A549 treated with DMSO at 1 μM for 4 hours (cell line): ENCODE results near the gene ATP5PB. TPM values are rescaled to one million over a fixed set of nuclear protein-coding genes. Genes with fewer than 3 reads are reported as not detected.

Experiments
- total RNA-seq: library from RNA; stranded (reverse); fragments of 200-300 nt; extraction: Qiagen RNA extraction; gene quantifications from 5 replicates; pipeline ENCODE4 v1.2.3, GENCODE V29; 2022; ENCODE audit warnings: low read depth

The ATP5PB gene, protein sequence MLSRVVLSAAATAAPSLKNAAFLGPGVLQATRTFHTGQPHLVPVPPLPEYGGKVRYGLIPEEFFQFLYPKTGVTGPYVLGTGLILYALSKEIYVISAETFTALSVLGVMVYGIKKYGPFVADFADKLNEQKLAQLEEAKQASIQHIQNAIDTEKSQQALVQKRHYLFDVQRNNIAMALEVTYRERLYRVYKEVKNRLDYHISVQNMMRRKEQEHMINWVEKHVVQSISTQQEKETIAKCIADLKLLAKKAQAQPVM
- 246 to 258 TPM (median 255 TPM) in 5 replicates for total RNA-seq

DNA sequence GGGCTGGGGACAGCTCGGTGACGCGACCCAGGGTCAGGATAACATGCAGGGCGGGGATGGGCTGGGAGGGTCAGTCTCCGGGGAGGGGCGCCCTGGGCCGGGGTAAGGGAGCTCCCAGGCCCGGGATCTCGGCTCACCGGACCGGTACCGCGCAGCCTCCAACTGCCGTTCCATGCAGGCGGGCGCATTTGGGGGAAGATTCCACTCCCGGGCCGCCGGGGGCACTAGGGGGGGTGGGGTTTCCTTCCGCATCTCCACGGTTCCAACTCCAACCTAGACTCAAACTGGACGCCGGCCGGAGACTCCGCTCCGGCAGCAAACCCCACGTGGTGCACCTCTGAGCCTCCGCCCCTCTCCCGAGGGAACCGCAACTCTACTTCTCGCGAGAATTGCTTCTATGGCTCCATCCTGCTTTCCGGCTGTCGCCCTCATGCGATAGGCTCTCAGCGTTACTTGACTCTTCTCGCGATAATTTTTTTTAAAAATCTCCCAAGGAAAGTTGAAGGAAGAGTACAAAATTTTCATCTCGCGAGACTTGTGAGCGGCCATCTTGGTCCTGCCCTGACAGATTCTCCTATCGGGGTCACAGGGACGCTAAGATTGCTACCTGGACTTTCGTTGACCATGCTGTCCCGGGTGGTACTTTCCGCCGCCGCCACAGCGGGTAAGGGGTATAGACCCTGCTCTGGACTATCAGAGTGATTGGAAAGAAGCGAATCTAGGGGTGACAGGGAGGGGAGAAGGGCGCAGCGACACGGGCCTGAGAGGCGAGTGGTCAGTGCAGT lies at the start of gene ATP5PB, which contains the start of gene WDR77:
Gene ATP5PB, plus strand, starts transcription at position 547 of the 785 bp plus-strand sequence. Its CDS starts 78 bp downstream, at position 625.
Gene WDR77, minus strand, starts transcription at position 339 of the 785 bp plus-strand sequence. Its CDS starts 87 bp downstream, at position 252.

DNA sequence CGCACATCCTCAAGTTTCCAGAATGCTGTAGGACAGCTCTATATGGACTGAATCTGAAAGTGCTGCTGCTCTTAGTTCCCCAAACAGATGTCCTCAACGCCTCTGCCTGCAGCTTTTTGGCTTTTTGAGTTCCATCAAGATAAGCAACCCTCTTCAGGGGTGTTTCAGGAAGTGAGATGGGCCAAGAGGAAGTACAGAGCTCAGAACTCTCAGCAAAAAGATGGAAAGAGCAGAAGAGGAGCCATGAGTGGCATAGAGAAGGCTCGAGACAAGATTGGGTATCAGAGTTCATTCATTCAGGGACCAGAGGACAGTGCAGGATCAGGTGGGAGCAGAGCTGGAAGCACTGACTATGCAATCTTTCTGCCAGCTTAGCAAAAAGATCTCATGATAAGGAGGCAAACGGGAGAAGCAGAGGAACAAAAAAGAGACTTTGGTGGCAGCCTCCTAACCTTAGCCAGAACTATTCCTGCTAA lies 54.4 kb downstream of the ATP5PB start, which contains the start of the genes ADORA3 and TMIGD3:
Gene ADORA3, minus strand, starts transcription at position 49 of the 476 bp plus-strand sequence. CDS start 279 bp downstream, outside the sequence.
Gene TMIGD3, minus strand, starts transcription at position 49 of the 476 bp plus-strand sequence. CDS start 279 bp downstream, outside the sequence.

Other genes starting within 250 kb of the ATP5PB start
- gene DENND2D, start 248.8 kb upstream of the ATP5PB start, total RNA-seq, result 1.0 to 1.4 TPM (median 1.3 TPM) in 5 replicates
- gene CHI3L2, start 221.8 kb upstream of the ATP5PB start, total RNA-seq, result 0.20 to 0.40 TPM (median 0.31 TPM) in 5 replicates
- gene CHIA, start 158.6 kb upstream of the ATP5PB start, total RNA-seq, result not detected in 5 replicates
- gene OVGP1, start 21.7 kb upstream of the ATP5PB start, total RNA-seq, result 0.85 to 1.5 TPM (median 0.89 TPM) in 5 replicates
- 33.9 to 56.5 TPM (median 53.9 TPM) in 5 replicates for gene WDR77, start 208 bp upstream of the ATP5PB start, total RNA-seq
- 0.14 to 0.38 TPM (median 0.23 TPM) in 3 of 5 replicates, not detected in the others for gene C1orf162, start 24.5 kb downstream of the ATP5PB start, total RNA-seq
- gene ADORA3, start 54.2 kb downstream of the ATP5PB start, total RNA-seq, result not detected in 5 replicates
- gene TMIGD3, start 54.2 kb downstream of the ATP5PB start, total RNA-seq, result not detected in 5 replicates
- gene RAP1A, start 170.3 kb downstream of the ATP5PB start, total RNA-seq, result 23.8 to 35.2 TPM (median 28.7 TPM) in 5 replicates